GM19025 (cell line): Measurements from ENCODE around the gene TP73.
"Not testable (repeated sequence)": the region's sequence is repeated elsewhere in the genome, so short reads cannot be mapped to it uniquely, and the experiment has no call there.

Source experiments
- ATAC-seq: cut with Tn5 transposase; IDR thresholded peaks from one replicate; pipeline ENCODE4 v1.9.1; 2021; ENCODE audit warnings: mild to moderate bottlenecking, low read depth, moderate library complexity; ENCODE audit not compliant: unreplicated experiment

The TP73 gene

DNA sequence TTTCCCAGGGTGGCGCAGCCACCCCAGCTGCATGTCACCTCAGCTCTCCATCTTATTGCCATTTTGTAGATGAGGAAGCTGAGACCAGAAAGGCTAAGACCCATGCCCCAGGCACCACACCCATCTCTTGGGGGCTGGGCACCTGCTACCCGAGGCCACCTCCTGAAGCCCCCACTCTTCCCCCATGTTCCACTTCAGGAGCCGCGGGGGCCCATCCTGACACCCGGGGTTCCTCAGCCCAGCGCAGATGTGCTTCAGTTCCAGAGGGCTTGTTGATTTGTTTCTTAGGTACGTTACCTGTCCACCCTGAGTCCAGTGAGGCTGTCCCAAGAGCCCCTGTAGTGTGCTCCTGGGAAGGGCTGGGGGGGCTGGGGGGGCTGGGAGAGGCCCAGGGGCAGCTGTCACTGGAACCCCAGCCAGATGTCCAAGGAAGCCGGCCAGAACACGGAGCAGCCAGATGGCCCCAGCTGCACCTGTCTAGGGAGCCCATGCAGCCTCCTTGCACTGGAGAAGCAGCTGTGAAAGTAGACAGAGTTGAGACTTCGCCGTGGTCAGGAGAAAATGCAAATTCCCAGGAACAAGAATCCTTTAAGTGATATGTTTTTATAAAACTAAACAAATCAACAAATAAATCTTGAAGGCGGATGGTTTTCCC lies 82.8 kb downstream of the TP73 start:
- no peak for ATAC-seq

DNA sequence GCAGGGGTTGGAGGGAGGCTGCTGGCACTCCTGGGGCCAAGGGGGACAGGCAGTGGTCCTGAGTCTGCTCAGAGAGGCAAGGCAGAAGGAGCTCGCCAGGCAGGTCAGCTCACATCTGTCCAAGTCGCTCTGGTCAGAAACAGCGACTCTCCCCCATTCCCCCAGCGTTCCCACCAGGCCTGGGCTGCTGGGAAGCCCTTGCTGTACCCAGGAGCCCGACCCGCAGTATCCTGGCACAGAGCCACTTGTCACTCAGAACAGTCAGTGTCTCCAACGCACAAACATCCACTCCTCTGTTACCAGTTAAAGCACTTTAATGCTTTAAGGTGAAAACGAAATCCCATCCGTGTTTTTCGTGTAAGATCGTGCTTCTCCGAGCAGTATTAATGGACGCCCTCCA lies 83.4 kb downstream of the TP73 start:
- ATAC-seq, result no peak

DNA sequence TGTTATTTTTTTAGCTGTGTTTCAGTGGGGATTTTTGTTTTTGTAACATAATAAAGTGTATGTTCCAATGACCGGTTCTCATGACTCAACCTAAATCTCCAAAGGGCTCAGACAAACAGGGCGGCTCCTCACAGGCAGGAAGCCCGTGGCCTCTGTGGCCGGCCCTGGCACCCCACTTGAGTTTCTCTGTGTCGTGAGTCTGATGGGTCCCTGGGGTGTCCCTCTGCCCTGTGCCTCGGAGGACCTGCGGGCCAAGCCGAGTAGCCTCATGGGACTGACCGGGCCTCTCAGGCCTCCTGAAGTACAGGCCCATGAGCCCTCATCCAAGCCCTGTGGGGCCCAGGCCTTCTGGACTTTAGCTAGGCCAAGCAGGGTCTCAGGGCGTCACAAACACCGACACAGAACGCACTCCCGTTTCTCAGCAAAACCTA lies 83.8 kb downstream of the TP73 start:
- no peak for ATAC-seq

DNA sequence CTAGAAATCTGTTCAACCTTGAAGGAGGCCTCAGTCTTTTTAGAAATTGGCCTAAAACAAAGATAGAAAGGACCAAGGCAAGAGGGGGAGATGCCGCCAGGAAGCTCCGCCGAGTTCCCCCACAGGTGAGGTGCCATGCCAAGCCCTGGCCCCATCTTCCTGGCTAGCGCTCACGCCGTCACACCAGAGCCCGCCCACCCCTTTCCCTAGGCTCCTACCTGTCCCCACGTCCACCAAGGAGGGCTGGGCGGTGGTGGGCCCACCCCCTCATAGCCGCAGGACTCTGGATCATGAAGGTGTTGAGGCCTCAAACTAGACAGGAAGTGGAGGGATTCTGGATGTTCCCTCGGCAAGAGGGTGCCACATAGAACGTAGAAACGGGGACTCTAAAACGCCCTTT lies 84.4 kb downstream of the TP73 start:
- ATAC-seq, result no peak

DNA sequence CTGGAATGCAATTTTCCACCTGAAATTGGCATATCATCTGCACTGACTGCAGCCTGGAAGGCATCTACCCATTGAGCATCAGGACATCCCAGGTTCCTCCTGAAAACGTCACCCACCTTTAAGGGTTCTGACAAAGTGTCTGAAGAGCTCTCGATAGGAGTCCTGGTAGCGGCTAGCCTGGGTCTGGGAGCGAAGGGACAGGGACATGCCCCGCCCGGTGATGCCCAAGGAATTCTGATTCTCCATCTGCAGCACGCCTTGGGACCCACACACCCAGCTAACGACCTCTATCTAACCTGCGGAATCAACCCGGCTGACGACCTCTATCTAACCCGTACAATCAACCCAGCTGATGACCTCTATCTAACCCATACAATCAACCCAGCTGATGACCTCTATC lies 86.6 kb downstream of the TP73 start:
- no peak for ATAC-seq

DNA sequence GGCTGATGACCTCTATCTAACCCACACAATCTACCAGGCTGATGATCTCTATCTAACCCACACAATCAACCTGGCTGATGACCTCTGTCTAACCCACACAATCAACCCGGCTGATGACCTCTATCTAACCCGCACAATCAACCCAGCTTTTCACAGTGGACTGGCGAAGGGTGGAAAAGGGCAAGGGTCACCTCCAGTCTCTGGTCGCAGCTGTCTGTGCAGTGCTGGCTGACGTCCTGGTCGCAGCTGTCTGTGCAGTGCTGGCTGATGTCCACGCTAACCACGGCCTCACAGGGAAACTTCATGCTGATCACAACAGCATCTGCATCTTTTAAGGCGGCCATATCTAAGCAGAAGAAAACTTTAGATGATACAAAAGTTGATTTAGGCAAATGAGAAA lies 87.7 kb downstream of the TP73 start:
- no peak for ATAC-seq

DNA sequence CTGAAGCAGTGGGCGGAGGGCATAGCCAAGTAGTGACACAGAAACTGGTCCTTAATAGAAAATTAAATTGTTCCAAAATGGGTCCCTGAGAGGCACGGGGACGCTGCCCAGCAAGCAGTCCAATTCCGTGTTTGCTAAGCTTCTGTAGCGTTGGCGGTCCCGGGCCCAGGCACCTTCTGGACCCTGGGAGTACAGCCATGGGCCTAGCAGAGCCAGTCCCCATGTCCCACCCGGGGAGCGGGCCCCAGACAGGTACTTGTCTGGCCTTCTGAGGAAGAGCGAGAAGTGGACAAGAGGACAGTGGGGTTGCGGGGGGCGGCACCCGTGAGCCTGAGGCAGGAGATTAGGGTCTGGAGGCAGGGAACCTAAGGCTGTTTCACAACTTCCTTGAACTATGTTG lies 88.4 kb downstream of the TP73 start:
- ATAC-seq, result no peak

DNA sequence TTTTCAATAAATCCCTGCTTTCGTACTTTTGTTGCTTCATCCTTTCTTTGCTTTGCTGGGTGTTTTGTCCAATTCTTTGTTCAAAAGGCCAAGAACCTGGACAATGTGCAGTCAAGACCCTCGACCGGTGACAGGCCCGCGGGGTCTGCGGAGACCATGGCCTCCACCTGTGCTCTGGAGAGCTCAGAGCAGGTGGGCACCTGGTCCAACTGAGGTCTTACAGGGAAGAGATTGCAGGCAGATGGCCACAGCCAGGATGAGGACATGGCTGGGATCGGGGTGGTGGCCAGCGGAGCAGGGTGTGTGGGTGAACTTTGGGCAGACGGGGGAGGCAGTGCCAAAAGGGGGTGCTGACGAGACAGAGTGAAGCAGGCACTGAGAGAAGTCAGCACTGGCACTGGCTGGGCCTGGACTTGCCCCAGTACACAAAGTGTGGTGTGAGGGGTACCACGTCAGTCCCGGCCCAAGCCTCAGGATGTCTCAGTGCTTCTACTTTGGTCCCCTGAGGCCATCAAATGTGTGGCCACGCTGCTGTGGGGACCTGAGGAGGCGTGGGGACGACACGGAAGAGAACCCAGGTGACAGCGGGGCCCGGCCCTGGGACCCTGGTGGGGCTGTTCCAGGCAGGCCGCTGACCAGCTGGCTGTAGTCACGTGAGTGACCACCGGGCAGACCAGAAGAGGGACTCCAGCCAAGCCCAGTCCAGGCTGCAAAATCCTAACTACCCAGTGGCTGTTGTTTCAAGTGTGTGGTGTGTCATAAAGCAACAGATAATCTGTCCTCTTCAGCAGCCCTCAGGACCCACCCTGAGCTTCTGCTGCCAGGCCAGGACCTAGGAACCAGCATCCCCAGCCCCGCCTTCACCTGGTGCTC lies 89.5 kb downstream of the TP73 start:
- ATAC-seq, result no peak

DNA sequence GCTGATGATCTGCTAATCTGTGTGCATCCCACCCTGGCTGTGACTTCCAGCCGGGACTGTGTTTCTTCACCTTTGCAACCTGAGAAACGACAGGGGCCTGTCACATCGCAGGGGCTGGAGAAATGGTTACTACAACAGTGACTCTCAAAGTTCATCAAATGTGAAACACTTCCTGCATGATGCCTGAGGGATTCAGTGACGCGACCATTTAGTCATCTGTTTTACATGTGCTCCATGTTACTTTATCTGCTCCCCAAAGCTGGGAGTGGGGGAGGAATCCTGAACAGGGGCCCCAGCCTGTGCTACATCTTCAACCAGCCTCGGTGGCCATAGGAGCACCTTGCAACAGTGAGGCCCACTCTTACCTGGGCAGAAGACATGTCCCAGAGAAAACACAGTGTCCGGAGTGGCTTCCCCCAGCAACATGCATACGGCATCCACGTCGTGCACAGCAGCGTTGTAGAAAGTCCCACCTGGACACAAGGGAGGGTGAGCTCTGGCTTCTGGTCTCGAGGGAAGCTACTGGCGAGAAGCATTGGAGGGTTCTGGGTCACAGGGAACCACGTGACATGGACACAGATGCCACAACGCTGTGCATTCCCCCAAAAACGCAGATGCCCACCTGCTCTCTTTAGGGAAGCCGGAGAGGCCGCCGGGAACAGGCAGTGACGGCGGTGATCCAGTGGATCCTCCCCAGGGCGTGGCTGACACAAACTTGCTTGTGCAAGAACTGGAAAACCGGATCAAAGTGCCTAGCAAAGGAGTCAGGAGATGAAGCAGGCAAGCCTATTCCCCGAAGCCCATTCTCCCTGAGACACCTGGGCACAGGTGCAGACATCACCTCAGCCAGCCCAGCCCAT lies 90.4 kb downstream of the TP73 start:
- ATAC-seq, result no peak

DNA sequence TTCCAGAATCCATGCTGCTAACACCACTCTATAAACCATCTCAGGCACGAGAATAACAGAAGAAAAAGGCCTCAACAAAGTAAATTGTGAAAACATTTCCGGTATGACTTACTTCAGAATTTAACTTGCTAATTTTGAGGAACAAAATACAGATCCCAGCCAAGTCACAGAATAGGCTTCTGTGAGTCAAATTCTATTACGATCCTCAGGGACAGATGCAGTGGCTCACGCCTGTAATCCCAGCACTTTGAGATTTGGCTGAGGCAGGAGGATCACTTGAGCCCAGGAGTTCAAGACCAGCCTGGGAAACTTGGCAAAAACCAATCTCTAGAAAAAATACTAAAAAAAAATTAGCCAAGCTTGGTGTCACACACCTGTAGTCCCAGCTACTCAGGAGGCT lies 91.1 kb downstream of the TP73 start:
- ATAC-seq, result no peak

DNA sequence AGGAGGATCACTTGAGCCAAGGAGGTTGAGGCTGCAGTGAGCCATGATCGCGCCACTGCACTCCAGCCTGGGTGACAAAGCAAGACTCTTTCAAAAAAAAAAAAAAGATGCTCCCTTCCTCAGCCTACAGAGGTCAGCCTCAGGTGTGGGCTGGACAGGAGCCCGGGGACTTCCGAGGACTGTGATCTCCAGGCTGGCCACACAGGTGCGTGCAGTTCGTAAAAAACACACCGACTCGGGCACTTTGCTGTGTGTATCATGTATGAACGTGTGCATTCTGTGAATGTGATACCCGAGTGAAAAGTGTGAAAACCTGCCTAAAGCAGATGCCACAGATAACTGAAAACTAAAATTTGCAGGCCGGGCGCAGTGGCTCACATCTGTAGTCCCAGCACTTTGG lies 91.5 kb downstream of the TP73 start:
- ATAC-seq, result no peak

DNA sequence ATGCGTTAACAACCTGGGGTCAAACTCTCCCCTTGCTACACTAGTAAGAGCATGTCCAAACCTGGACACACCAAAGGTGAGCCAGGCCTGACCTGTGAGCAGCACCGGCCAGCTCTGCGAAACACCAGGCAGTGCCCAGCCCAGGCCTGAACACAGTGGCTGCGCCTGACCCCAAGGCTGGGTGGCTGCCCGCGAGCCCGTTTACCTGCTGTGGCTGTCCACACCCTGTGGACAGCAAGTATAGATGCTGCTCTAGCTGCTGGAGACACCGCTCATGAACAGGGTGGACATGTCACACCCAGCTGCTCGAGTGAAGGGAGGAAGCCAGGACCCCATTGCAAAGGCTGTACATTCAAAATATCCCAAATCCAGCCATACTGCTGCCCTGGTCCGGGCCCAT lies 92.3 kb downstream of the TP73 start:
- no peak for ATAC-seq

DNA sequence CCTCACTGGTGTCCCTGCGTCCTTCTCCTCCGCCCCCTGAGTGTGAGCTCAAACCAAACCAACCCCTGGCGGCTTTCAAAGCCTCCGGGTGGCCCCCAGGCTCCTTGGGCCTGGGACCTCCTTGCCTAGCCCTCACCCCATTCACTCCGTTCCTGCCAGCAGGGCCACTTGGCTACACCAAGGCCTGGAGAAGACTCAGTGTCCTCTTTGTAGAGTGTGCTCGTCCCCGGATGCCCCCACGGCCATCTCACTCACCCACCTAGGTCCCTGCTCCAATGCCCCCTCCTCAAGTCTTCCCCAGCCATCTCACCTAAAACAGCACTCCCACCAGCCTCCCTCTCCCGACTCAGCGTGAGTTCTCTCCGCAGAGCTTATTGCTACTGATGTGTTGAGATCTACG lies 92.8 kb downstream of the TP73 start:
- ATAC-seq, result no peak

DNA sequence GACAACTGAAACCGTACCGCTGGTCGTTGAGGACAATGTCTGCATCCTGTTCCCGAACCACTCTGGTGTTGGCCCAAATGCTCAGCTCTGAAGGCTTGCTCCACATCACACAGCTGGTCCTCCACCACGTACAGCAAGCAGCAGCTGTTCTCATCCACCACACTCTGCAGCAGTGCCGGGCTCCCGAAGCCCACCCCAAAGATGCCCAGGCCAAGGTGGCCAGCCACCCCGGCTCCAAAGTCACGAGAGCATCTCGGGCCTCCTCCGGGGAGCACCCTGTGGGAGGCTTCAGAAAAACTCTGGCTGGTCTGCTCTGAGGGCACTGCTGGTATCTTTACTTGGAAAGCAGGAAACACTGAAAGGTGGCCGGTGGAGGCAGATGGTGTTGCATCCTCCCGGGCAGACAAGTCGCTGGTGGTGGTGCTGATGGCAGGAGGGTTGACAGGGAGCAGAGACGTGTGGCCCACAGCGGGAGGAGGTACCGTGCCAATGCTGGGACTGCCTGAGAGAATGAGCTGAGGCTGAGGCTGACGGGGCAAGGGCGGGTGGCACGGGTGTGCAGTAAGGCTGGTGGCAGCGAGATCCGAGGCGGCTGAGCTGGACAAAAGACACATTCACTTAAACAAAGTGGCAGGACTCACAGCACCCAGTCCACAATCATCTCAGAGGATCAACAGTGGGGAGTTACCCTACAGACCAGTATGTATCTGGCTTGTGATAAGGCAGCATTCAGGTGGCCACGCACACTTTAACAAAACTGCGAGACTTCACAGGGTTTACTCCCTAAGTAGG lies 93.5 kb downstream of the TP73 start:
- ATAC-seq, result no peak

DNA sequence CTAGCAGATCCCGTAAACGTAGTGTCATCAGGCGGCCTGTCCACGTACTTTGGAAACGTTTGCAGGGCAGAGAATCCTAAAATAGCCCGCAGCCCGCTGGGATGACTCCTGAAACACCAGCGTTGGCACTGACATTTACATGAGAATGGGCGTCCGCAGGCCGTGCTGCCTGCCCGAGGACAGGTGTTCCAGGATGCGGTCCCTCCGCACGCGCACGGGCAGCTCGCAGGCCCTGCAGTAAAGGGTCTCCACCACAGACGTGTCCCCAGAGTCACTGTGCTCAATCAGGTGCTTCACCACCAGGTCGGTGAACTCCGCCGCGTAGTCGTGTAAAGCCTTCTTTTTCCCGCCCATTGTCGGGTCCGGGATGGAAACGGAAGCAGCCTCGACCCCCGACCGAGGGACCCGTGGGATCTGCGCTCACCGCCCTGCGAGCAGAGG lies 94.1 kb downstream of the TP73 start:
- ATAC-seq, result no peak

DNA sequence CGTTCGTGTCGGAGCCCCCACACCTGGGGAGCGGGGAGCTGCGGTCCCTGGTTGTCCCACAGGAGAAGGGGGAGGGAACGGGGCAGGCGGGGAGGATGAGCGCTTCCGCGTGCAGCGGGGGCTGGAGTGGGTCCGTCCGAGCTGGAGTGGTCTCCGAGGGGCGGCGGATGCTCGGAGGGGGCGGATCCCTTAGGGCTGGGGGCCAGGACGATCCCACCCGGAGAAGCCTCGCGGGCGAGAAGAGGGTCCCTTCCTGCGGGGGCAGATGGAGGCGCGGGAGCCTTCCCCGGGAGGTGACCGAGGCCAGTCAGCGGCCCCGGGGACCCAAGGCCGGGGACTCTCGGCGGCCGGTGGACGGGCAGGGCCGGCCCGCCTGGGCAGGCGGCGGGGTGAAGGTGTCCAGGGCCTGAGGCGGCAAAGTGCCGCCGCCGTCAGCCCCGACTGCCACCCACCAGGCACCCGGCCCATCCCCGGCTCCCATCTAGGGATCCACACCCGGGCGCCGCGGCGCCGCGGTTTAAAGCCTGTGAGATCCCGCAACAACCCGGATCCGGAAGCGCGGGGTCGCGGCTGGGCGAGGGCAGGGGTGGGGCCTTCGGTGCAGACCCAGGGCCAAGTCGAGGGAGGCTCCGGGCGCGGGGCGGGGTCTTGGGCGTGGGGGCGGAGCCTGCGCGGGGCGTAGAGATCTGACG lies 94.7 kb downstream of the TP73 start:
- peak; percentile 73 for ATAC-seq

DNA sequence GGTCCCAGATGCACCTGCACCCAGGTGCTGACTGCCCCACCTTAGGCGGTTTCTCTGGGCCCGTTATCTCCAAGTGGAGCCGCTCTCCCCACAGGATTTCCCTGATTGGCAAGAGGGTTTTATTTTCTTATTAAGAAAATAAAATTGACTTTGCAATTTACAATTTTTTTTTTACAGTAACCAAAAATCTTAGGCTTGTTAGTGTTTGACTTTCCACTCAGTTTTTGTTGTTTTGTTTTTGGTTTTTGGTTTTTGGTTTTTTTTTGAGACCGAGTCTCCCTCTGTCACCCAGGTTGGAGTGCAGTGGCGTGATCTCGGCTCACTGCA lies 95.2 kb downstream of the TP73 start:
- no peak for ATAC-seq

DNA sequence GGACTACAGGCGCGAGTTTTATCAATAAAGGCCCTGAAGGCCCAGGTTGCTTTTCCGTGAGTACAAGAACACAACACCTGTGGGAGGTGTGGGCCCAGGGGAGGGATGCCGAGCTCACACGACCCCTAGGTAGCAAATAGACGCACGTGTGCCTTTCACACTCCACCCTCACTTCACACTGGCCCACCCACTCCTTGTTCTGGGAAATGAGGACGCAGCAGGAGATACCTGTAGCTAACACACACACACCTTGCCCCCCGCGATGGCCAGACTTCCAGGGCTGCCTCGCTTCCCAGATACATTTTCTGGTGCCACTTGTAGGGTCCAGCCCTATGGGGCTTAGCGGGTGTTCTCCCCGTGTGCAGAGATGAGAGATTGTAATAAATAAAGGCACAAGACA lies 95.6 kb downstream of the TP73 start:
- ATAC-seq, result no peak

DNA sequence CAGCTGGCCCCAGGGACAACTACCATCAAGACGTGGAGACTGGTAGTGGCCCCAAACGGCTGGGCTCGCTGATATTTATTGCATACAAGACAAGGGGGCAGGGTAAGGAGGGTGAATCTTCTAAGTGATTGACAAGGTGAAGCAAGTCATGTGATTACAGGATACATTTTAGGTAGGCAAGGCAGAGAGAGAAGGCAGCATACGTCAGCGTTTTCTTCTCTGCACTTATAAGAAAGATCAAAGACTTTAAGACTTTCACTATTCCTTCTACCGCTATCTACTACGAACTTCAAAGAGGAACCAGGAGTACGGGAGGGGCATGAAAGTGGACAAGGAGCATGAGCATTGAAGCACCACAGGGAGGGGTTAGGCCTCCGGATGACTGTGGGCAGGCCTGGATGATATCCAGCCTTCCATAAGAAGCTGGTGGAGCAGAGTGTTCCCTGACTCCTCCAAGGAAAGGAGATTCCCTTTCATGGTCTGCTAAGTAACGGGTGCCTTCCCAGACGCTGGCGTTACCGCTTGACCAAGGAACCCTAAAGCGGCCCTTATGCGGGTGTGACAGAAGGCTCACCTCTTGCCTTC lies 96.1 kb downstream of the TP73 start:
- ATAC-seq, result not testable (repeated sequence)

DNA sequence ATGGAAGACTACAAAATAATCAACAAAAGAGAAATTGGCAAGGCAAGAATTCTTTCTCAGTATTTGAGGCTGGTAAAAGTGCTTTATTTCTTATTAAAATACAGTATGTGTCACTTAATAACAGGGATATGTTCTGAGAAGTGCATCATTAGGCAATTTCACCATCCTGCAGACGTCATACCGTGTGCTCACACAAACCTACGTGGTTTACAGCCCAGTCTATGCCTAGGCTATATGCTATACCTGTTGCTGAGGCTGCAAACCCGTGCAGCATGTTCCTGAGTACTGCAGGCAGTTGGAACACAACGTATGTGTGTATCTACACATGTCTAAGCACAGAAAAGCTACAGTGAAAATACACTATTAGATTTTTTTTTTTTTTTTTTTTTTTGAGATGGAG lies 97.2 kb downstream of the TP73 start:
- no peak for ATAC-seq
